Neuronal stem cell (in vitro differentiated cells): ENCODE data around the gene THAP4. TPM values are rescaled to one million over a fixed set of nuclear protein-coding genes. Genes with fewer than 3 reads are reported as not detected.
A peak's percentile ranks its signal among the peaks of the same experiment; 100 is the strongest.

Source experiments
- DNase-seq: peaks from one replicate; pipeline ENCODE4 v3.0.0-alpha.2; 2013; ENCODE audit warnings: low spot score
- H2AFZ ChIP-seq: one replicate; pipeline ENCODE4 v1.6.1; 2013; ENCODE audit warnings: mild to moderate bottlenecking, low read length, inconsistent platforms
- H2AK5ac ChIP-seq: 2 replicates; pipeline ENCODE4 v1.6.1; 2013; ENCODE audit warnings: low read depth, mild to moderate bottlenecking, inconsistent platforms, low read length, moderate library complexity, mixed read lengths
- H2BK120ac ChIP-seq: 2 replicates; pipeline ENCODE4 v1.6.1; 2013; ENCODE audit warnings: low read depth, mild to moderate bottlenecking, inconsistent platforms, low read length, moderate library complexity, mixed read lengths
- H2BK12ac ChIP-seq: one replicate; pipeline ENCODE4 v1.6.1; 2013; ENCODE audit warnings: low read length, inconsistent platforms
- H2BK15ac ChIP-seq: 2 replicates; pipeline ENCODE4 v1.6.1; 2013; ENCODE audit warnings: mild to moderate bottlenecking, low read length, inconsistent platforms, mixed read lengths
- H2BK5ac ChIP-seq: one replicate; pipeline ENCODE4 v1.6.1; 2013; ENCODE audit warnings: inconsistent platforms, mild to moderate bottlenecking, low read length, moderate library complexity
- H3K14ac ChIP-seq: one replicate; pipeline ENCODE4 v1.6.1; 2013; ENCODE audit warnings: low read length, inconsistent platforms
- H3K18ac ChIP-seq: 2 replicates; pipeline ENCODE4 v1.6.1; 2013; ENCODE audit warnings: low read length, inconsistent platforms
- H3K23ac ChIP-seq: 2 replicates; pipeline ENCODE4 v1.6.1; 2013; ENCODE audit warnings: low read depth, mild to moderate bottlenecking, mixed read lengths, low read length, inconsistent platforms; ENCODE audit not compliant: poor library complexity
- H3K27ac ChIP-seq: replicated peaks from 3 replicates; pipeline ENCODE4 v1.5.1; 2013; ENCODE audit warnings: low read length, inconsistent platforms
- H3K27me3 ChIP-seq, 3 experiments: 2 replicates each; pipeline ENCODE4 v1.6.1; 2013; ENCODE audit warnings: low read length in 3 of 3, mild to moderate bottlenecking in 2 of 3, inconsistent platforms in 1 of 3, low read depth in 1 of 3, mixed read lengths in 1 of 3, moderate library complexity in 1 of 3; ENCODE audit not compliant: control insufficient read depth in 3 of 3, insufficient read depth in 3 of 3
- H3K36me3 ChIP-seq, 2 donors: replicated peaks in 1 of 2; 2 replicates each; pipeline ENCODE4 v1.6.1; 2013; ENCODE audit warnings: low read length in 2 of 2; ENCODE audit not compliant: control insufficient read depth in 2 of 2, insufficient read depth in 2 of 2
- H3K4ac ChIP-seq: 2 replicates; pipeline ENCODE4 v1.6.1; 2013; ENCODE audit warnings: inconsistent platforms, mild to moderate bottlenecking, low read length, moderate library complexity
- H3K4me1 ChIP-seq, 2 donors: 1 replicate in 1 of 2; 2 replicates in 1 of 2; pipeline ENCODE4 v1.6.1; 2013; ENCODE audit warnings: low read length in 2 of 2, low read depth in 1 of 2; ENCODE audit not compliant: control insufficient read depth in 2 of 2, insufficient read depth in 1 of 2
- H3K4me2 ChIP-seq: one replicate; pipeline ENCODE4 v1.6.1; 2013; ENCODE audit warnings: mild to moderate bottlenecking, low read length, inconsistent platforms; ENCODE audit not compliant: insufficient read depth, poor library complexity, severe bottlenecking
- H3K4me3 ChIP-seq, 2 donors: 2 replicates each; pipeline ENCODE4 v1.5.1; 2013; ENCODE audit warnings: low read length in 2 of 2, mild to moderate bottlenecking in 2 of 2, inconsistent platforms in 1 of 2, moderate library complexity in 1 of 2
- H3K79me1 ChIP-seq: one replicate; pipeline ENCODE4 v1.6.1; 2013; ENCODE audit warnings: low read depth, mild to moderate bottlenecking, inconsistent platforms, low read length, moderate library complexity
- H3K9ac ChIP-seq: one replicate; pipeline ENCODE4 v1.6.1; 2013; ENCODE audit warnings: mild to moderate bottlenecking, low read depth, low read length, inconsistent platforms; ENCODE audit not compliant: poor library complexity
- H3K9me3 ChIP-seq, 2 donors: replicated peaks in 1 of 2; 2 replicates each; pipeline versions ENCODE3 to v1.6.1; 2013; ENCODE audit warnings: low read length in 2 of 2, mild to moderate bottlenecking in 2 of 2, inconsistent platforms in 1 of 2, low read depth in 1 of 2, mixed read lengths in 1 of 2, moderate library complexity in 1 of 2; ENCODE audit not compliant: control insufficient read depth in 2 of 2, insufficient read depth in 1 of 2
- H4K8ac ChIP-seq: one replicate; pipeline ENCODE4 v1.6.1; 2013; ENCODE audit warnings: low read depth, mild to moderate bottlenecking, inconsistent platforms, low read length, moderate library complexity
- H4K91ac ChIP-seq: one replicate; pipeline ENCODE4 v1.6.1; 2013; ENCODE audit warnings: low read length, low read depth, mild to moderate bottlenecking, inconsistent platforms; ENCODE audit not compliant: poor library complexity
- WGBS, 2 donors: extraction: QIAGEN DNeasy Blood & Tissue Kit; methylation state at CpG; one replicate each; pipeline ENCODE4 v1.1.7; 2013; ENCODE audit warnings: missing lambda C conversion rate in 2 of 2, mixed read lengths in 1 of 2; ENCODE audit not compliant: insufficient read length in 2 of 2, insufficient replicate concordance in 1 of 2; ENCODE audit errors: extremely low coverage in 2 of 2; 5-methylcytosine and 5-hydroxymethylcytosine counted together
- polyA plus RNA-seq, 2 experiments: library from polyadenylated mRNA; stranded (reverse); fragments of 200-250 nt; gene quantifications; one replicate each; pipeline ENCODE4 v1.2.3, GENCODE V29; 2013

The THAP4 gene
- polyA plus RNA-seq (2013, experiment 1 of 2) = 54.6 TPM
- 56.0 TPM for polyA plus RNA-seq (2013, experiment 2 of 2)

GRCh38 chr2:241637018-241637794, at the start of gene THAP4, which contains the start of gene ATG4B:
TSS of gene THAP4 (minus strand) at chr2:241637158. CDS start at chr2:241637017, 141 bp downstream.
TSS of gene ATG4B (plus strand) at chr2:241637693. CDS start at chr2:241637715, 22 bp downstream.
- Histone ChIP-seq H2AFZ (peak within 1 kb of the TSS; percentile 100), H3K36me3 (peaks cover 21 to 56% of the 10 kb centered on the region in 2 donors), H3K79me1 (peaks cover 26% of the 10 kb centered on the region), H2BK120ac (no peak within 1 kb of the TSS), H3K27me3 (no peaks in the 10 kb centered on the region), H2AK5ac (peak within 1 kb of the TSS; percentile 67), H3K4me3 (peak within 1 kb of the TSS; percentile 100), H2BK15ac (no peak within 1 kb of the TSS), H3K18ac (peak within 1 kb of the TSS; percentile 100), H3K23ac (peak within 1 kb of the TSS; percentile 75), H3K4ac (no peak within 1 kb of the TSS), H3K27ac (peak within 1 kb of the TSS; percentile 98), H3K9ac (peak within 1 kb of the TSS; percentile 98), H4K8ac (peak within 1 kb of the TSS; percentile 49), H2BK5ac (peak within 1 kb of the TSS; percentile 76), H2BK12ac (no peak within 1 kb of the TSS), H3K4me1 (peaks cover 6 to 9% of the 10 kb centered on the region in 2 donors), H3K9me3 (peaks cover 3 to 14% of the 10 kb centered on the region in 2 donors), H3K14ac (peak within 1 kb of the TSS; percentile 94), H4K91ac (no peak within 1 kb of the TSS), H3K4me2 (peak within 1 kb of the TSS; percentile 69)
- peak; percentile 85 for DNase-seq
- no CpG with 5 or more reads among the region's 123 CpGs for WGBS, 2 donors

- DNase-seq = no peak
- peak overlapping the region; percentile 66 for H3K27ac ChIP-seq
- H4K8ac ChIP-seq = no peak overlapping the region
- peaks cover 3 to 13% of the 10 kb centered on the region in 2 donors for H3K4me1 ChIP-seq
- H2BK5ac ChIP-seq = no peak overlapping the region
- no peaks in the 10 kb centered on the region for H3K27me3 ChIP-seq
- H2BK15ac ChIP-seq = no peak overlapping the region
- no peak overlapping the region for H2BK120ac ChIP-seq
- H2BK12ac ChIP-seq = no peak overlapping the region
- H3K79me1 ChIP-seq = peaks cover 5% of the 10 kb centered on the region
- H3K14ac ChIP-seq = no peak overlapping the region
- H3K4ac ChIP-seq = no peak overlapping the region
- no peak overlapping the region for H2AK5ac ChIP-seq
- H3K23ac ChIP-seq = no peak overlapping the region
- H2AFZ ChIP-seq = peak overlapping the region; percentile 96
- peak overlapping the region; percentile 90 for H3K4me2 ChIP-seq
- H3K9me3 ChIP-seq = no peaks in the 10 kb centered on the region
- H3K18ac ChIP-seq = peak overlapping the region; percentile 99
- H3K9ac ChIP-seq = peak overlapping the region; percentile 94
- peaks cover 28 to 64% of the 10 kb centered on the region in 2 donors for H3K36me3 ChIP-seq
- no peak overlapping the region for H4K91ac ChIP-seq
- WGBS, 2 donors = no CpG with 5 or more reads among the region's 37 CpGs
- peak overlapping the region; percentile 100 for H3K4me3 ChIP-seq
Measured at GRCh38 chr2:241686324-241686649, 49.3 kb upstream of the THAP4 start.

- Histone ChIP-seq H4K8ac (no peak overlapping the region), H3K4me3 (peak overlapping the region in 1 of 2 donors; percentile 51), H2BK5ac (no peak overlapping the region)
Measured at GRCh38 chr2:241680827-241681599, 44.1 kb upstream of the THAP4 start.

GRCh38 chr2:241680044-241680443, 43.1 kb upstream of the THAP4 start:
- no peak overlapping the region for H2BK120ac ChIP-seq
- no peak overlapping the region for H2BK12ac ChIP-seq
- no peak overlapping the region for H3K23ac ChIP-seq
- H3K27ac ChIP-seq = no peak overlapping the region
- no peak overlapping the region for H4K8ac ChIP-seq
- no peak overlapping the region for H3K14ac ChIP-seq
- H3K18ac ChIP-seq = no peak overlapping the region
- no peak overlapping the region for H3K4me2 ChIP-seq
- H2BK5ac ChIP-seq = no peak overlapping the region
- peaks cover 5% of the 10 kb centered on the region for H3K79me1 ChIP-seq
- H4K91ac ChIP-seq = no peak overlapping the region
- H3K4me3 ChIP-seq = no peak overlapping the region
- no peak overlapping the region for H2AK5ac ChIP-seq
- H2BK15ac ChIP-seq = no peak overlapping the region
- H3K4ac ChIP-seq = no peak overlapping the region
- no peaks in the 10 kb centered on the region for H3K4me1 ChIP-seq
- H3K36me3 ChIP-seq = peaks cover 54 to 100% of the 10 kb centered on the region in 2 donors
- H3K9ac ChIP-seq = no peak overlapping the region
- no peak for DNase-seq
- H3K9me3 ChIP-seq = no peaks in the 10 kb centered on the region
- H2AFZ ChIP-seq = no peak overlapping the region
- WGBS, 2 donors = no CpG with 5 or more reads among the region's 12 CpGs
- H3K27me3 ChIP-seq = no peaks in the 10 kb centered on the region

More at GRCh38 chr2:241680827-241681599, 44.1 kb upstream of the THAP4 start:
- Histone ChIP-seq H2AFZ (no peak overlapping the region), H3K14ac (no peak overlapping the region), H3K18ac (no peak overlapping the region), H2BK120ac (no peak overlapping the region), H4K91ac (no peak overlapping the region), H3K36me3 (peaks cover 55 to 98% of the 10 kb centered on the region in 2 donors), H2BK12ac (no peak overlapping the region), H3K27me3 (no peaks in the 10 kb centered on the region), H3K79me1 (peaks cover 5% of the 10 kb centered on the region), H3K27ac (no peak overlapping the region), H2AK5ac (no peak overlapping the region), H2BK15ac (no peak overlapping the region), H3K4me2 (no peak overlapping the region), H3K23ac (no peak overlapping the region), H3K9me3 (no peaks in the 10 kb centered on the region), H3K9ac (no peak overlapping the region), H3K4ac (no peak overlapping the region), H3K4me1 (peaks cover 0 to 5% of the 10 kb centered on the region in 2 donors)
- WGBS, 2 donors = no CpG with 5 or more reads among the region's 14 CpGs
- DNase-seq = no peak
